Heart left ventricle (tissue), 16 donors: Measurements from ENCODE around the gene EID3. TPM values are rescaled to one million over a fixed set of nuclear protein-coding genes. Genes with fewer than 3 reads are reported as not detected.

ENCODE experiments used
- ATAC-seq, 4 donors: fragments of 200-7000 bp; cut with Tn5 transposase; one replicate each; pipeline ENCODE4 v1.9.1; 2020 to 2022; ENCODE audit warnings: moderate library complexity in 4 of 4, mild to moderate bottlenecking in 3 of 4, moderate number of reproducible peaks in 1 of 4
- DNase-seq, 5 donors: peaks; one replicate each; pipeline ENCODE4 v3.0.0-alpha.2; 2020
- H3K27ac ChIP-seq, 12 donors: fragments of 200-600 bp; sonication (generic) in 4 of 12; one replicate each; pipeline versions ENCODE4 v1.5.0 to v1.8.0; 2016 to 2022; ENCODE audit warnings: mild to moderate bottlenecking in 2 of 12
- H3K27me3 ChIP-seq, 9 donors: fragments of 200-600 bp; sonication (generic) in 2 of 9; one replicate each; pipeline versions ENCODE4 v1.5.1 to v1.8.0; 2016 to 2022; ENCODE audit warnings: mild to moderate bottlenecking in 3 of 9
- H3K36me3 ChIP-seq, 9 donors: fragments of 200-600 bp; sonication (generic) in 2 of 9; one replicate each; pipeline versions ENCODE4 v1.5.0 to v1.8.0; 2018 to 2022; ENCODE audit warnings: mild to moderate bottlenecking in 2 of 9
- H3K4me1 ChIP-seq, 12 donors: fragments of 200-600 bp; sonication (generic) in 4 of 12; one replicate each; pipeline versions ENCODE4 v1.5.0 to v1.8.0; 2016 to 2022; ENCODE audit warnings: mild to moderate bottlenecking in 3 of 12
- H3K4me3 ChIP-seq, 12 donors: fragments of 200-600 bp; sonication (generic) in 4 of 12; one replicate each; pipeline versions ENCODE4 v1.5.0 to v1.8.0; 2017 to 2022; ENCODE audit warnings: mild to moderate bottlenecking in 9 of 12, moderate library complexity in 4 of 12
- H3K9me3 ChIP-seq, 12 donors: fragments of 200-600 bp; sonication (generic) in 4 of 12; one replicate each; pipeline versions ENCODE4 v1.5.0 to v1.8.0; 2016 to 2022; ENCODE audit warnings: mild to moderate bottlenecking in 1 of 12
- CTCF ChIP-seq, 12 donors: fragments of 200-600 bp; sonication (generic) in 4 of 12; IDR thresholded peaks; one replicate each; pipeline versions ENCODE4 v1.5.0 to v1.8.0; 2018 to 2022; ENCODE audit warnings: antibody characterized with exemption in 12 of 12, mild to moderate bottlenecking in 5 of 12
- POLR2A ChIP-seq, 2 donors: fragments of 450-650 bp; IDR thresholded peaks; one replicate each; pipeline ENCODE4 v1.6.1; 2017; ENCODE audit warnings: antibody characterized with exemption in 2 of 2, mild to moderate bottlenecking in 2 of 2, moderate library complexity in 2 of 2
- WGBS, 4 donors: extraction: QIAGEN DNeasy Blood & Tissue Kit in 2 of 4; methylation state at CpG; one replicate each; pipeline versions ENCODE4 v1.1.5 to v1.1.7; 2013 to 2018; 5-methylcytosine and 5-hydroxymethylcytosine counted together
- intact Hi-C, 10 donors: fragments of 100-400 bp; cut with DNase I; formaldehyde crosslinking; loops; one replicate each; pipeline versions ENCODE4 v1.11.1 to v1.14.2; 2022
- polyA plus RNA-seq, 2 donors: library from polyadenylated mRNA; stranded (reverse); fragments of 200-250 nt; gene quantifications; one replicate each; pipeline ENCODE4 v1.2.3, GENCODE V29; 2013
- total RNA-seq, 9 donors: library from RNA; depleted of rRNA in 2 of 9; stranded (reverse); fragments of >200 nt in 2 of 9; fragmentation: NEBNext Ultra II Directional in 3 of 9; extraction: Animal tissue kit (Norgen Biotek cat#: 25700) in 3 of 9; gene quantifications; one replicate each; pipeline versions ENCODE4 v1.1.0 to v1.2.4, GENCODE V29; 2016 to 2023
- donor health status: ischemic (EF 13 %, LVEDD 7.1; RV severe dilation, severe dysfunction).
- donor health status: healthy with polysubstance abuse.
- donor health status: DM: no; HTN: yes; CAD: no.
- donor health status: DM: no; HTN: no; CAD: no.
- donor health status: ischemic (EF 25% LVEDD 6.9; RV normal size, moderate dysfunction).
- donor health status: ischemic (EF 25% LVEDD 5.7; RV mildly dilated, moderate dysfunction).
- donor health status: healthy.
- donor health status: DM: yes; HTN: yes; CAD: no.
- donor health status: ischemic (EF 35%, LVEDD 5.7; RV mildly dilated, moderate dysfunction).
- donor health status: nonischemic (EF 11% LVEDD 7.7; RV severe dilation, severe dysfunction).
- donor health status: DM: yes; HTN: yes; CAD: no.
- donor health status: PGD.
- donor health status: ischemic (EF 29% LVEDD 5.4; RV normal size, mild dysfunction).
- donor health status: nonischemic (EF 23%, LVEDD 6.1; RV moderate dilation, normal function).

EID3 gene
- total and polyA plus RNA-seq, 11 donors, result 0.44 to 4.0 (median 1.3) TPM

DNA sequence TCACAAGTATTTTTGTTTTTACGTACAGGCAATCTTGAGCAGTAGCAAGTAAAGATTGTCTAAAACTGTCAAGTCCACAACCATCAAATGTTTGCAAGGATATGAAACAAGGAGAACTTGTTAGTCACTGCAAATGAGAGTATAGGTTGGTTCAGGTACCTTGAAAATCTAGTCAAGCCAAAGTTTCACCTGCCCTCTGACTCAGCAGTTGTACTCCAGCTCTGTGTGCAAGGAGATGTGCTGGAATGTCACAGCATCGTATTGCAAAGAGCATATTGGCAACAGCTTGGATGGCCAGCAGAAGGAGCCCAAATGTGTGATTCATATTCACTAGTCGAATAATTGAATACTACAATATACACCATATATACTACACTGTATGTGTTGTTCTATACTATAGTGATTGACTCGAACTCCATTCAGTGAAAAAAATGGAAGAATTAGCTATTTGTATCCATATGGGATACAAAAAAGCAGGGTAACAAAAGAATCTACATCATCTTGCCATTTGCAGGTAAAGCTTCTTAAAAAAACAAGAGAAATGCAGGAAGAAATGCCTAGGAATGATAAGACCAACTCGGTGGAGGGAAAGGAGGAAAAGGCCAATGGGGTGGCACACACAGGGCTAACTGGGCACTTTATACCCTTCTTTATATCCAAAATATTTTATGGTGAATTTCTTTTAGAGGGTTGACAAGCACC lies 44.0 kb downstream of the EID3 start:
- intact Hi-C loops, result no loop called here
- Histone ChIP-seq H3K27me3 (no peaks in the 10 kb centered on the region), H3K4me1 (peaks cover 0 to 16% (median 4%) of the 10 kb centered on the region in 12 donors), H3K27ac (no peak overlapping the region), H3K4me3 (no peak overlapping the region), H3K9me3 (no peaks in the 10 kb centered on the region), H3K36me3 (peaks cover 0 to 96% (median 72%) of the 10 kb centered on the region in 9 donors)
- no peak for ATAC-seq
- TF ChIP-seq CTCF (IDR thresholded peaks at IDR 0.05), result no peak
- DNase-seq, result no peak
- WGBS, 4 donors, result 75 to 82% (median 81%) methylated on average over 5 of the region's 5 CpGs

GRCh38 chr12:104348283-104348993 lies 44.9 kb downstream of the EID3 start:
- Histone ChIP-seq H3K36me3 (peaks cover 0 to 94% (median 71%) of the 10 kb centered on the region in 9 donors), H3K9me3 (no peaks in the 10 kb centered on the region), H3K4me1 (peaks cover 0 to 16% (median 4%) of the 10 kb centered on the region in 12 donors), H3K27ac (no peak overlapping the region), H3K4me3 (no peak overlapping the region), H3K27me3 (no peaks in the 10 kb centered on the region)
- WGBS, 4 donors, result 93 to 97% (median 95%) methylated on average over 11 of the region's 11 CpGs
- DNase-seq (no peak), ATAC-seq (no peak)
- intact Hi-C loops, result no loop called here
- no peak for TF ChIP-seq POLR2A (IDR thresholded peaks at IDR 0.05)
- no peak for TF ChIP-seq CTCF (IDR thresholded peaks at IDR 0.05)

DNA sequence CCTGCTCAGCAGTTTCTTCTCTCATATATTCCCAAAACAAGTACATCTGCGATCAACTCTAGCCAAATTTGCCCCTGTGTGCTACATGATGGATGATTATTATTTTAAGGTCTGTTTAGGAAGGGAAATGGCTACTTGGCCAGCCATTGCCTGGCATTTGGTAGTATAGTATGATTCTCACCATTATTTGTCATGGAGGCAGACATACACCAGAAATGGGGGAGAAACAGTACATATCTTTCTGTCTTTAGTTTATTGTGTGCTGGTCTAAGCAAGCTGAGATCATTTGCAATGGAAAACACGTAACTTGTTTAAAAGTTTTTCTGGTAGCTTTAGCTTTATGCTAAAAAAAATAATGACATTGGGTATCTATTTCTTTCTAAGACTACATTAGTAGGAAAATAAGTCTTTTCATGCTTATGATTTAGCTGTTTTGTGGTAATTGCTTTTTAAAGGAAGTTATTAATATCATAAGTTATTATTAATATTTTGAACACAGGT lies 45.5 kb downstream of the EID3 start:
- Histone ChIP-seq H3K9me3 (no peaks in the 10 kb centered on the region), H3K4me3 (no peak overlapping the region), H3K4me1 (peaks cover 0 to 15% (median 4%) of the 10 kb centered on the region in 12 donors), H3K27ac (no peak overlapping the region), H3K27me3 (no peaks in the 10 kb centered on the region), H3K36me3 (peaks cover 0 to 90% (median 73%) of the 10 kb centered on the region in 9 donors)
- 96 to 99% (median 98%) methylated on average over 2 of the region's 2 CpGs for WGBS, 4 donors
- TF ChIP-seq POLR2A (IDR thresholded peaks at IDR 0.05) (no peak), CTCF (IDR thresholded peaks at IDR 0.05) (no peak)
- intact Hi-C loops, result no loop called here
- ATAC-seq, result no peak
- no peak for DNase-seq
